Right kidney (tissue), 9 donors: ENCODE measurements around the gene SPATA6.
"Not testable (repeated sequence)": the region's sequence is repeated elsewhere in the genome, so short reads cannot be mapped to it uniquely, and the experiment has no call there.

Experiments used
- DNase-seq: peaks from one replicate; pipeline ENCODE4 v3.0.0-alpha.2; 2016
- long read RNA-seq, 8 donors: transcript quantifications; one replicate each; lab custom pipeline, GENCODE V29; 2026

The SPATA6 gene
- long read RNA-seq, donor 1, partial matches to known transcripts: 0 of 1 reads
- long read RNA-seq, donor 1, other reads (novel, unspliced or antisense): 0 of 1 reads
- long read RNA-seq, donor 2, full-length matches to known transcripts: 2 of 2 reads
- long read RNA-seq, donor 2, partial matches to known transcripts: 0 of 2 reads
- long read RNA-seq, donor 2, other reads (novel, unspliced or antisense): 0 of 2 reads
- long read RNA-seq, donor 3, partial matches to known transcripts: 0 of 1 reads
- long read RNA-seq, donor 3, other reads (novel, unspliced or antisense): 0 of 1 reads
- long read RNA-seq, donor 4, full-length matches to known transcripts: 3 of 8 reads
- long read RNA-seq, donor 4, partial matches to known transcripts: 5 of 8 reads
- long read RNA-seq, donor 4, other reads (novel, unspliced or antisense): 0 of 8 reads
- long read RNA-seq, donor 5, full-length matches to known transcripts: 1 of 1 reads
- long read RNA-seq, donor 5, partial matches to known transcripts: 0 of 1 reads
- long read RNA-seq, donor 5, other reads (novel, unspliced or antisense): 0 of 1 reads
- long read RNA-seq, donor 6, partial matches to known transcripts: 0 of 3 reads
- long read RNA-seq, donor 6, other reads (novel, unspliced or antisense): 0 of 3 reads
- long read RNA-seq, donor 7, full-length matches to known transcripts: 1 of 1 reads
- long read RNA-seq, donor 7, partial matches to known transcripts: 0 of 1 reads
- long read RNA-seq, donor 7, other reads (novel, unspliced or antisense): 0 of 1 reads
- long read RNA-seq, donor 8, full-length matches to known transcripts: 1 of 1 reads
- long read RNA-seq, donor 8, partial matches to known transcripts: 0 of 1 reads
- long read RNA-seq, donor 8, other reads (novel, unspliced or antisense): 0 of 1 reads

GRCh38 chr1:48471691-48472576 is at the start of gene SPATA6:
SPATA6 (minus strand) TSS chr1:48472204; CDS start chr1:48472008, 196 bp downstream.
- DNase-seq: peak; percentile 80

GRCh38 chr1:48519896-48520295 is 47.9 kb upstream of the SPATA6 start:
- not testable (repeated sequence) for DNase-seq

GRCh38 chr1:48506870-48507269 is 34.9 kb upstream of the SPATA6 start:
- DNase-seq: no peak

- no peak for DNase-seq
These were observed 28.8 kb upstream of the SPATA6 start for GRCh38 chr1:48500541-48501450.

GRCh38 chr1:48499211-48499735 is 27.3 kb upstream of the SPATA6 start:
- no peak for DNase-seq

- peak; percentile 50 for DNase-seq
These were observed 26.2 kb upstream of the SPATA6 start for GRCh38 chr1:48498096-48498791.

GRCh38 chr1:48495911-48496310 is 23.9 kb upstream of the SPATA6 start:
- no peak for DNase-seq

GRCh38 chr1:48495166-48495565 is 23.2 kb upstream of the SPATA6 start:
- no peak for DNase-seq

GRCh38 chr1:48493970-48494769 is 22.2 kb upstream of the SPATA6 start:
- DNase-seq: peak; percentile 43

GRCh38 chr1:48493041-48493440 is 21.0 kb upstream of the SPATA6 start:
- no peak for DNase-seq

- DNase-seq: no peak
These were observed 20.4 kb upstream of the SPATA6 start for GRCh38 chr1:48492392-48492791.

GRCh38 chr1:48488721-48489120 is 16.7 kb upstream of the SPATA6 start:
- no peak for DNase-seq

- DNase-seq: no peak
These were observed 8.5 kb upstream of the SPATA6 start for GRCh38 chr1:48480504-48480903.

GRCh38 chr1:48480023-48480422 is 8.0 kb upstream of the SPATA6 start:
- DNase-seq: not testable (repeated sequence)

GRCh38 chr1:48472638-48473037 is 634 bp upstream of the SPATA6 start:
- DNase-seq: no peak

- DNase-seq: no peak
These were observed 884 bp downstream of the SPATA6 start for GRCh38 chr1:48470950-48471690.

GRCh38 chr1:48470481-48470855 is 1.5 kb downstream of the SPATA6 start:
- DNase-seq: peak; percentile 58
